GM12875 (cell line): Measurements from ENCODE around the gene PAK2.
"Not testable (repeated sequence)": the region's sequence is repeated elsewhere in the genome, so short reads cannot be mapped to it uniquely, and the experiment has no call there.

Experiments used
- H3K4me3 ChIP-seq: one replicate; pipeline ENCODE4 v1.5.1; 2011; ENCODE audit warnings: low read depth, low read length, control low read depth
- CTCF ChIP-seq: IDR thresholded peaks from 2 replicates; pipeline ENCODE4 v1.5.1; 2011; ENCODE audit warnings: low read depth, mild to moderate bottlenecking, control low read depth, inconsistent platforms, low read length, moderate library complexity, borderline replicate concordance; ENCODE audit not compliant: insufficient read depth

PAK2 gene

GRCh38 chr3:196803891-196804468 lies 64.3 kb downstream of the PAK2 start:
- no peak overlapping the region for H3K4me3 ChIP-seq
- TF ChIP-seq CTCF = no peak

- no peak for TF ChIP-seq CTCF
- no peak overlapping the region for H3K4me3 ChIP-seq
These were observed 65.1 kb downstream of the PAK2 start for GRCh38 chr3:196804773-196805172.

GRCh38 chr3:196810963-196811581 lies 71.4 kb downstream of the PAK2 start:
- no peak for TF ChIP-seq CTCF
- no peak overlapping the region for H3K4me3 ChIP-seq

- TF ChIP-seq CTCF = no peak
These were observed 73.2 kb downstream of the PAK2 start for GRCh38 chr3:196812853-196813252.

GRCh38 chr3:196813903-196814302 lies 74.2 kb downstream of the PAK2 start:
- TF ChIP-seq CTCF = no peak
- no peak overlapping the region for H3K4me3 ChIP-seq

More at GRCh38 chr3:196812853-196813252, 73.2 kb downstream of the PAK2 start:
- no peak overlapping the region for H3K4me3 ChIP-seq

GRCh38 chr3:196821806-196822355 lies 82.2 kb downstream of the PAK2 start:
- TF ChIP-seq CTCF = no peak
- H3K4me3 ChIP-seq = no peak overlapping the region

GRCh38 chr3:196829651-196830050 lies 90.0 kb downstream of the PAK2 start:
- not testable (repeated sequence) for H3K4me3 ChIP-seq
